Fibroblast of skin of left biceps (primary cell): ENCODE measurements around the gene TFAP2A.

Experiments
- DNase-seq, 2 experiments: peaks; one replicate each; pipeline ENCODE4 v3.0.0-alpha.2; 2013; ENCODE audit warnings: low read depth in 2 of 2

Gene TFAP2A

DNA sequence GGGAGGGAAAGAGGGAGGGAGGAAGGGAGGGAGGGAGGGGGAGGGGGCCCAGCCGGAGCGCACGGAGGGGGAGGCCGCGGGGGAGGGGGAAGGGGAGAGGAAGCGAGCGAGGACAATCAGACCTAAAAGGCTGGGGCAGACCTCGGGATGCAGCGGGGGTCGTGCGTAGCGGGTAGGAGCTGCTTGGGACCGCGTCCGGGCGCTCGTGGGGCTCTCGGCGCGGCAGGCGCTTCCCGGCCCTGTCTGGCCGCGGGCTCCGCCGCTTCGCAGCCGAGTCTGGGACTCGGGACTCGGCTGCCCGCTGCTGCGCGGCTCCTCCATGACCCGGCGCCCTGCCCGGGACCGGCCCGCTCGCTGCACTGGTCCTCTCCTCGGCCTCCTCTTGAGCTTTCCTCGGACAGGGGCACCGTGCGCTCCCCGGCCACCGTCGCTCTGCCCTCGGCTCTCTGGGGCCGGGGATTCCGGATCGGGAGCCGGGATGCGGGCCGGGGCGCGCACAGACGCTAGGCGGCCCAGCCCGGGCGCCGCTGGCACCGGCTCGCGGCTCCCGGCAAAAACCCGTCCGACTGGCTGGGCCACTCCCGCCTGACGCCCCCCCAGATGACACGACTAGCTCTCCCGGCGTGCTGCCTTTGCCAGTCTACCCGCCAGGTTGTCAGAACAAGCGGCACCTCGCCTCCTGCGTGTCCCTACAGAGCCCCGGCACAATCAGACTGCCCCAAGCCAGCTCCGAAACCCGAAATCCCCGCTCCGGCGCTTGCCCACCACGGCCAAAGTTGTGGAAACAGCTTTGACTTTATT is 2.2 kb downstream of the TFAP2A start:
- DNase-seq, result no peak

DNA sequence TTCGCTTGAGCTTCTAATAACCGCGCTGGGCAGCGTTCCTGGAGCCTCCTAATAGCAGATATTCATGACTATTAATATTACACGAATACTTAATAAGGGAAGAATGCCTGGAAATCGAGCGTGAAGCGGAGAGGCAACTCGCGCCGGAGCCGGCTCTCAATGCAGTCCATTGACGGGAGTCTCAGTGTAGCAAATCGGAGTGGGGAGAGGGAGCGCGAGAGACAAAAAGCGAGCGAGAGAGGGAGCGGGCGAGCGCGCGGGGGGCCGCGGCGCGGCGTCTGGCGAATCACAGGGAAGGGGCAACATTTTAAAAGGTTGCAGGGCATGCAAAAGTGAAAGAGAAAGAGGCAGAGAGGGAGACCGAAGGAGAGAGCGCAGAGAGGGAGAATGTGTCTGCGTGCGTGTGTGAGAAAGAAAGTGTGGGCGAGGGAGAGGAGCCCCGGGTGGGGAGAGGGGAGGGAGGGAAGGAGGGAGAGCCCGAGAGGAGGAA is 2.9 kb downstream of the TFAP2A start:
- no peak for DNase-seq

GRCh38 chr6:10411131-10411970 is 3.5 kb downstream of the TFAP2A start:
- DNase-seq, result no peak

DNA sequence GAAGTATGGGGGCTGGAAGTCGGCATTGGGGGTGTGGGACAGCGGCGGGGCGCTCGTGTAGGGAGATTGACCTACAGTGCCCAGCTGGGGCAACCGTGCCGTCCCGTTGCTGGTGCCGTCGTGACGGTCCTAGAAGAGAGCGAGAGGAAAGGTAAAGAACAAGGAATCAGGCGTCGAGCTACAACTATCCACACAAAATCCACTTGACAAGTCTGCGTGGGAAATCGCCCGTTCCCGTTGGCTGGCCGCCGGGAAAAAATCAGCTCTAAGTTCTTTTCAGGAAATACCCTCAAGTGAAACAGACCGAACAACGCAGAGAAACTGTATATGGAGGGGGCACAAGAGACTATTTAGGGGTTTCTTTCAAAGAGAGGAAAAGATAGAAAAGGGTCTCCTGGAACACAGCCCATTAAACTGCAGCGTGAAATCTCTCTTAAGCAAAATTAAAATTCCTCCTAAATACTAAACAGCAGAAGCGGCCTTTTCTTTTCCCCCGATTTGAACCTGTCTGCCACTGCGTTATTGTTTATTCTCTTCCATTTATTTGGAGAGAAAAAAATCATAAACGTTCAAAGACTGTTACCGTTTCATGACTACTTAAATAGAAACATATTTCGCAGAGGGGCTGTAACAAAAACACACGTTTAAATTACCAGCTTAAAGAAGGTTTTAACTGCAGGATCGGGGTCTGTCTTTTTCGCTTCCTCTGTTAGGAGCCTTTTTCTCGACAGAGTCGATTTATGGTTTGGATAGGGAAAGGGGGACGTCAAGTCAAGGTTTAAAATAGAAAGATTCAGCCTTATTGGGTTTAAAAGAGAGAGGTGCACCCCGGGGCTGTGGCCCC is 4.4 kb downstream of the TFAP2A start:
- DNase-seq, result no peak

GRCh38 chr6:10409731-10410206 is 5.1 kb downstream of the TFAP2A start:
- no peak for DNase-seq

DNA sequence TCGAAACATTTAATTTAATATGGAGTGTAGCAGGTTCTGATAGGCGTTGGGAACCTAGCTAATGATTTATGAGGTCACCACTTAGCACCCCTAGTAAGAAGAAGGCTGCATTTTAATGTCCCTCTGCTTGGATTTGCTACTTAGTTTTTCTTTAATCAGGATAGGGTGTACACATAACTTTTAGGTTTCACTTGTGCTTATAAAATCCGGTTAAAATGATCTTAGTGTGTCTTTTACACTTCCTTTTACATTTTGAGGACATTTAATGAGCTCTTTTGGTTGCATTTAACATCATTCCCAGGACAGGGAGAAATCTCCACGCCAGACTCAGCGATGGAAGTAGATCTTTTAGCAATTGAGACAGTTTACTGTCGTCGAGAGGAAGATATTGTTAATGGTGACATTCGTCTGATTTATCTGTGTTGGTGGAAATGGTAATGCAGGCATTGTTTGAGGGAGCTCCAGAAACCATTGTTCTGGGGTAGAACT is 5.6 kb downstream of the TFAP2A start:
- DNase-seq, result no peak

- DNase-seq, result no peak
Measured at GRCh38 chr6:10408457-10408856, 6.4 kb downstream of the TFAP2A start.

GRCh38 chr6:10407674-10408054 is 7.2 kb downstream of the TFAP2A start:
- DNase-seq, result no peak

- no peak for DNase-seq
Measured at GRCh38 chr6:10407018-10407673, 7.7 kb downstream of the TFAP2A start.

DNA sequence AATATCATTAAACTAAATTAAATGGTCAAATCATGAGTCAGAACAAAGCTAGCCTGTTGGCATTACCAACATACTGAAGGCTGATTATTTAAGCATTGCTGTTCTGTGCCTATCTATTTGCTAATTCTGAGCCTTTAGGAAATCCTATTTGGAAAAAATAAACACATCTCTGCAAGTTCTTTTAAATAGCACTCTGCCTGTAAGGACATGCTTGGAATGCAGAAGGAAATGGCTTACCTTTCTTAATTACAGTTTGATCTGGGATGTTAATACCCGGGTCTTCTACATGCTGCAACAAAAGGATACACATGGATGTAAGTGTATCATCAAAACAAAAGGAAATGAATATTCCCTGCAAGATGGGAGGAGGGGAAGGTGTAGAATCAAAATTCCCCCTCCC is 8.3 kb downstream of the TFAP2A start:
- DNase-seq, result no peak

DNA sequence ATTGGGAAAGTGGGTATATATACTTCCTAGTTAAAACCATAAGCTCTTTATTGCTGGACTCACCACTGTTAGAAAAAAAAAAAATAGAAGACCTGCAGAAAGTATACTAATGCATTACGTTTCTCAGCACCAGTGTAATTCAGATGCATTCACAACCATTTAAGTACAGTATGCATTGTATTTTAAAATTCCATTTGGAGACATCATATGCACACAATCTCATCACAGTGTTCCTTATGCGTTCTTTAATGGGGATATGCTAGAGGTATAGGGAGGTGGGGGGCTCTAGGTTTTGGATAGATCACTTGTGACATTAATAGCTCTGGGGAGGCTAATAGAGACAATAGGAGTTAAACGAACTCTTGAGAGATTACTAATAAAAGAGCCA is 9.4 kb downstream of the TFAP2A start:
- no peak for DNase-seq

GRCh38 chr6:10404799-10405512 is 9.9 kb downstream of the TFAP2A start:
- no peak for DNase-seq

- DNase-seq, result peak; percentile 78 to 80
Measured at GRCh38 chr6:10404107-10404798, 10.6 kb downstream of the TFAP2A start.

- peak; percentile 8 to 17 for DNase-seq
Measured at GRCh38 chr6:10403385-10404106, 11.3 kb downstream of the TFAP2A start.

DNA sequence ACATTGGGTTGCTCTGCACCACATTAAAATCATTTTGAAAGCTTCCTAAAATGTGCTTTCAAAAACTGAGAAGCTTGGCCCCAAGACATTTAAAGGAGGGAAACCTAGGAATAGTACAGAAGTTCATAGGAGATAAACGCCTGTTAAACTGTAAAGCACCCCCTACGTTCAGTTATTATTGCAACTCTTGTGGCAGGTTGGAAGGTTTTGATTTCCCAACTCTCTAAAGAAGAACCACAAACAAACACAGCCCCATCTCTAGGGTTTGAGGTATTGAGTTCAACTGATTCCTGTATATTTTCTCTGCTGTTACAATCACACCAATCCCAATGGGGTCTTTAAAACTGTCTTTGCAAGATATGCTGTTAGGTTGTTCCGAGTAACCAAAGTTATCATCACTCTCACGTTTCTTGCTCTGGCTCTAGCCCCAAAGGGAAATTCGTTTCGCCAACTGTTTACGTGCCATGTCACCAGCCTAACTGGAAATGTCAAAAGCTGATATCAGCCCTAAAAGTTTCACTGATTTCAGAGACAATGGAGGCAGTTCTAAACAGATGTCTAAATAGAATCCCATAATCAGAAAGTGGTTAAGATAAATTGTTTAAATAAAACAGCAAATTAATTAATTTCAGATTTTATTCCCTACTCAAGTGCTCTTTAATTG is 12.1 kb downstream of the TFAP2A start:
- no peak for DNase-seq

GRCh38 chr6:10401632-10402223 is 13.1 kb downstream of the TFAP2A start:
- no peak for DNase-seq

- no peak for DNase-seq
Measured at GRCh38 chr6:10401004-10401536, 13.8 kb downstream of the TFAP2A start.

DNA sequence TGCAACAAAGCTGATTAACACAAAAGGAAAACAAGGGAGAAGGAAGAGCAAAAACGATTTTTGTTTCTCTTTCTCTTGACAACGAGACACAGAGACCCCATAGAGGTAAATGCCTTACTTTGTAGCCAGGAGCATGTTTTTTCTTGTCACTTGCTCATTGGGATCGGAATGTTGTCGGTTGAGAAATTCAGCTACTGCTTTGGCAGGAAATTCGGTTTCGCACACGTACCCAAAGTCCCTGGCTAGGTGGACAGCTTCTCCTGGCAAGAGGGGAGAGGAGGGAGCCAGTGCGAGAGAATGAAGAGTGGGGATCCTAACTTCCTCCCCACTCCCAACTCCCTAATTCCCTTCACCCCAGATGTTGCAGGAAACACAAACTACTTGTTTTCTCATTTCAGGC is 14.5 kb downstream of the TFAP2A start:
- no peak for DNase-seq
